Measurements from ENCODE around the gene CFAP157. TPM values are rescaled to one million over a fixed set of nuclear protein-coding genes. Genes with fewer than 3 reads are reported as not detected.

Gene CFAP157
- total RNA-seq, 1 donor from 2014 or later = not detected

DNA sequence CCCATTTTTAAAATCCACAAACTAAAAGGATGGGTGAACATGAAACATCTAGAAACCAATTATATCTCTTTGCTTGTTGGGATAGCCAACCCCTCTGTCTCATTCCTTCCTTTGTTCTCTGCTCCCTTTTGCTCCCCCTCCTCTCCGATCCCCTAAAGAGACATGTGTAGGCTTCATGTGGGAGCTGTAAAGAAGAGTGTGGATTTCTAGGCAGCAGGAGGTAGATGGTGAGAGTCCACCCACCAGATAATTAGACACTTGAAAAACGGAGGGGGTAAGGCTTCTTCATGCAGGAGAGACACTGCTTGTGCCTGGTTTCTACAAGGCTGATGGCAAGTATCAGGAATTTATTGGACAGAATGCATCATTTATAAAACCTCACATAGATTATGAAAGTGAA is 27.3 kb upstream of the CFAP157 start:
- POLR2A ChIA-PET = no interaction called here
- intact Hi-C loops (cut with micrococcal nuclease) = no loop called here

DNA sequence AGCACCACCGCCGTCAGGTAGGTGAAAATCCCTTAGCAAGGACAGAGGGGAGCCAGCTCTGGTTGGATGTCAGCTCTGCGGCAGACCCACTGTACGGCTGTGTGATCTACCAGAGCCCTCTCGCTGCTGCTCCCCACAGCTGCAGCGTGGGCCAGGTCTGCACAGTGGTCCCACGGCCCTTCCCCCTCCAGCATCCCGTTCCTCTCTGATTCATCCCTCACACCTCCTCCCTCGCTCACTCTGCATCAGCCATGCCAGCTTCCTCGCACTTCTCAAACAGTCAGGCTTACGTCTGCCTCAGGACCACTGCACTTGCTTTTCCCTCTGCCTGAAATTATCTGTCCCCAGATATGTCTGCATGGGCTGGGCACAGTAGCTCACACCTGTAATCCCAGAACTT is 26.6 kb upstream of the CFAP157 start:
- no peak overlapping the region for H3K4me3 Mint-ChIP-seq
- ChIA-PET POLR2A (no interaction called here), CTCF (no interaction called here)

More for the DNA sequence above, 27.3 kb upstream of the CFAP157 start:
- no peak for DNase-seq
- TF ChIP-seq CTCF (IDR thresholded peaks at IDR 0.05) = no peak
- peaks cover 14% of the 10 kb centered on the region for H3K27me3 Mint-ChIP-seq
- no peak for ATAC-seq (ENCODE audit: low read depth)
- H3K4me1 Mint-ChIP-seq = no peaks in the 10 kb centered on the region
- no peaks in the 10 kb centered on the region for H3K36me3 Mint-ChIP-seq (ENCODE audit: low read depth)
- no peak overlapping the region for H3K27ac Mint-ChIP-seq
- CTCF ChIA-PET = no interaction called here
- no peak overlapping the region for H3K4me3 Mint-ChIP-seq
- no peaks in the 10 kb centered on the region for H3K9me3 Mint-ChIP-seq

GRCh38 chr9:127680846-127681245 is 25.9 kb upstream of the CFAP157 start:
- no peak for ATAC-seq (ENCODE audit: low read depth)
- H3K4me3 Mint-ChIP-seq = no peak overlapping the region
- intact Hi-C loops (cut with micrococcal nuclease) = no loop called here
- ChIA-PET CTCF (no interaction called here), POLR2A (interaction anchor here (1.4 kb wide), 1 partner anchor 9 kb away, joined by 3 read pairs; no protein-coding TSS in a partner anchor)
- H3K4me1 Mint-ChIP-seq = no peaks in the 10 kb centered on the region
- no peaks in the 10 kb centered on the region for H3K36me3 Mint-ChIP-seq (ENCODE audit: low read depth)
- H3K27me3 Mint-ChIP-seq = peaks cover 14% of the 10 kb centered on the region
- TF ChIP-seq CTCF (IDR thresholded peaks at IDR 0.05) = no peak
- H3K9me3 Mint-ChIP-seq = no peaks in the 10 kb centered on the region
- no peak for DNase-seq
- H3K27ac Mint-ChIP-seq = no peak overlapping the region

More for the DNA sequence above, 26.6 kb upstream of the CFAP157 start:
- DNase-seq (no peak), ATAC-seq (ENCODE audit: low read depth) (no peak)
- Mint-ChIP-seq H3K9me3 (no peaks in the 10 kb centered on the region), H3K27me3 (peaks cover 14% of the 10 kb centered on the region), H3K36me3 (ENCODE audit: low read depth) (no peaks in the 10 kb centered on the region), H3K4me1 (no peaks in the 10 kb centered on the region), H3K27ac (no peak overlapping the region)
- intact Hi-C loops (cut with micrococcal nuclease) = no loop called here
- TF ChIP-seq CTCF (IDR thresholded peaks at IDR 0.05) = no peak

- intact Hi-C loops (cut with micrococcal nuclease) = no loop called here
- ChIA-PET POLR2A (interaction anchor here (1.4 kb wide), 1 partner anchor 7 kb away, joined by 3 read pairs; no protein-coding TSS in a partner anchor), CTCF (no interaction called here)
- DNase-seq = no peak
- Mint-ChIP-seq H3K27ac (no peak overlapping the region), H3K4me1 (no peaks in the 10 kb centered on the region), H3K4me3 (no peak overlapping the region), H3K36me3 (ENCODE audit: low read depth) (no peaks in the 10 kb centered on the region), H3K27me3 (peaks cover 14% of the 10 kb centered on the region), H3K9me3 (no peaks in the 10 kb centered on the region)
- no peak for ATAC-seq (ENCODE audit: low read depth)
- no peak for TF ChIP-seq CTCF (IDR thresholded peaks at IDR 0.05)
Measured at GRCh38 chr9:127682351-127683136, 24.2 kb upstream of the CFAP157 start.

DNA sequence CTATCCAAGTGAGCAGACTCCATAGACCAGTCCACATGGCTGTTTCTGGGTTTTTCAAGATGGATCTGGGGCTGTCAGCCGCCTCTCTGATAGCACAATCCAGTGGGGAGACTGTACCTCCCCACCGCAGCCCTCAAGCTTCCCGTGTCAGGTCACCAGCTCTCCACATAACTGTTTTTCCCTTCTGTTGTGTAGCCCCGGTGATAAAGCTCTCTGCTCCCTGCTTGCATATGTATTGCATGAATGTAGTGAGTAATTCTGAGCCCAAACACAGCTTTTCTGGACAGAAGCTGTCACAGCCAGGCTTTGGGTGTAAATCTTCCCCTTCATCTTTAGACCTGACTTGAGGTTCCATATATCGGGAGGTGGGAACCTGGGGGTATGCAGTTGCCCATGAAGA is 23.1 kb upstream of the CFAP157 start:
- Mint-ChIP-seq H3K4me3 (no peak overlapping the region), H3K36me3 (ENCODE audit: low read depth) (no peaks in the 10 kb centered on the region), H3K27me3 (peaks cover 12% of the 10 kb centered on the region), H3K4me1 (no peaks in the 10 kb centered on the region), H3K27ac (no peak overlapping the region), H3K9me3 (no peaks in the 10 kb centered on the region)
- ChIA-PET CTCF (no interaction called here), POLR2A (interaction anchor here (0.6 kb wide), 1 partner anchor 62 kb away, joined by 5 read pairs; no protein-coding TSS in a partner anchor)
- ATAC-seq (ENCODE audit: low read depth) = no peak
- intact Hi-C loops (cut with micrococcal nuclease) = no loop called here
- no peak for TF ChIP-seq CTCF (IDR thresholded peaks at IDR 0.05)
- DNase-seq = no peak

Measured in activated B cell treated with CpG ODN at 0.5 μM for 24 hours (primary cell).